ENCODE results near the gene TRIM36.

TRIM36 gene

GRCh38 chr5:115169487-115170133 is at the start of gene TRIM36:
TRIM36 (minus strand) TSS chr5:115169908; CDS start chr5:115169634, 274 bp downstream.
- DNase-seq = peak; percentile 77

- DNase-seq = no peak
These were observed 44.8 kb upstream of the TRIM36 start for GRCh38 chr5:115214541-115214940.

GRCh38 chr5:115209279-115209678 is 39.6 kb upstream of the TRIM36 start:
- DNase-seq = no peak

- DNase-seq = no peak
These were observed 33.2 kb upstream of the TRIM36 start for GRCh38 chr5:115202952-115203351.

GRCh38 chr5:115196161-115196560 is 26.5 kb upstream of the TRIM36 start:
- no peak for DNase-seq

- DNase-seq = no peak
These were observed 25.0 kb upstream of the TRIM36 start for GRCh38 chr5:115194676-115195075.

- no peak for DNase-seq
These were observed 23.6 kb upstream of the TRIM36 start for GRCh38 chr5:115193295-115193694.

- DNase-seq = no peak
These were observed 22.4 kb upstream of the TRIM36 start for GRCh38 chr5:115192098-115192497.

GRCh38 chr5:115191474-115192031 is 21.8 kb upstream of the TRIM36 start:
- DNase-seq = no peak

- no peak for DNase-seq
These were observed 20.7 kb upstream of the TRIM36 start for GRCh38 chr5:115190388-115190787.

GRCh38 chr5:115189866-115190265 is 20.2 kb upstream of the TRIM36 start:
- DNase-seq = no peak

GRCh38 chr5:115186794-115187193 is 17.1 kb upstream of the TRIM36 start:
- DNase-seq = no peak

- DNase-seq = no peak
These were observed 15.1 kb upstream of the TRIM36 start for GRCh38 chr5:115184770-115185169.

- DNase-seq = no peak
These were observed 12.0 kb upstream of the TRIM36 start for GRCh38 chr5:115181757-115182156.

GRCh38 chr5:115180165-115180709 is 10.5 kb upstream of the TRIM36 start:
- DNase-seq = no peak

- no peak for DNase-seq
These were observed 9.9 kb upstream of the TRIM36 start for GRCh38 chr5:115179394-115180164.

- DNase-seq = no peak
These were observed 9.3 kb upstream of the TRIM36 start for GRCh38 chr5:115179030-115179393.

GRCh38 chr5:115170929-115171510 is 1.3 kb upstream of the TRIM36 start:
- DNase-seq = no peak

- DNase-seq = peak; percentile 67
These were observed 623 bp upstream of the TRIM36 start for GRCh38 chr5:115170134-115170928.

GRCh38 chr5:115168829-115169486 is 750 bp downstream of the TRIM36 start:
- no peak for DNase-seq

GRCh38 chr5:115166744-115167393 is 2.8 kb downstream of the TRIM36 start:
- DNase-seq = no peak

- DNase-seq = no peak
These were observed 3.9 kb downstream of the TRIM36 start for GRCh38 chr5:115165790-115166189.
